Measurements from ENCODE around the gene ALG6. TPM values are rescaled to one million over a fixed set of nuclear protein-coding genes. Genes with fewer than 3 reads are reported as not detected.

The ALG6 gene
- total RNA-seq, 6 donors from 2014 or later, result 1.00 to 15.7 (median 9.3) TPM

GRCh38 chr1:63429281-63429680 is 61.9 kb downstream of the ALG6 start:
- no peak for DNase-seq
- Histone ChIP-seq H3K4me1 (no peaks in the 10 kb centered on the region), H3K4me3 (no peak overlapping the region), H3K27me3 (no peaks in the 10 kb centered on the region), H3K36me3 (peaks cover 0 to 21% (median 3%) of the 10 kb centered on the region in 4 donors), H3K9me3 (peaks cover 0 to 7% (median 1%) of the 10 kb centered on the region in 4 donors), H3K27ac (no peak overlapping the region)
- ATAC-seq (ENCODE audit: low FRiP score in 2 of 2), result no peak
- TF ChIP-seq EP300 (IDR thresholded peaks at IDR 0.05) (no peak), CTCF (IDR thresholded peaks at IDR 0.05) (no peak), POLR2AphosphoS5 (IDR thresholded peaks at IDR 0.05) (no peak), POLR2A (IDR thresholded peaks at IDR 0.05) (no peak)

- H3K36me3 ChIP-seq, result peaks cover 0 to 11% (median 0%) of the 10 kb centered on the region in 4 donors
- no peak overlapping the region for H3K4me3 ChIP-seq
- H3K27ac ChIP-seq, result no peak overlapping the region
- DNase-seq (no peak), ATAC-seq (ENCODE audit: low FRiP score in 2 of 2) (no peak)
- peaks cover 0 to 3% (median 1%) of the 10 kb centered on the region in 4 donors for H3K9me3 ChIP-seq
- H3K27me3 ChIP-seq, result no peaks in the 10 kb centered on the region
- TF ChIP-seq CTCF (IDR thresholded peaks at IDR 0.05) (no peak), POLR2A (IDR thresholded peaks at IDR 0.05) (no peak), POLR2AphosphoS5 (IDR thresholded peaks at IDR 0.05) (no peak), EP300 (IDR thresholded peaks at IDR 0.05) (no peak)
- 78 to 79% methylated on average over 4 of the region's 4 CpGs for WGBS, 2 donors
- H3K4me1 ChIP-seq, result no peaks in the 10 kb centered on the region
Measured at GRCh38 chr1:63435161-63435560, 67.7 kb downstream of the ALG6 start.

- ATAC-seq (ENCODE audit: low FRiP score in 2 of 2) (no peak), DNase-seq (no peak)
- TF ChIP-seq POLR2AphosphoS5 (IDR thresholded peaks at IDR 0.05), result no peak
- TF ChIP-seq EP300 (IDR thresholded peaks at IDR 0.05), result no peak
- no peak for TF ChIP-seq CTCF (IDR thresholded peaks at IDR 0.05)
- TF ChIP-seq POLR2A (IDR thresholded peaks at IDR 0.05), result no peak
- Histone ChIP-seq H3K4me3 (no peak overlapping the region), H3K9me3 (no peaks in the 10 kb centered on the region), H3K27ac (no peak overlapping the region), H3K4me1 (no peaks in the 10 kb centered on the region), H3K27me3 (no peaks in the 10 kb centered on the region), H3K36me3 (no peaks in the 10 kb centered on the region)
Measured at GRCh38 chr1:63442141-63442475, 74.7 kb downstream of the ALG6 start.

GRCh38 chr1:63448731-63449246 is 81.4 kb downstream of the ALG6 start:
- WGBS, 2 donors, result 90 to 97% methylated on average over 3 of the region's 3 CpGs
- Histone ChIP-seq H3K27me3 (no peaks in the 10 kb centered on the region), H3K27ac (no peak overlapping the region), H3K4me1 (no peaks in the 10 kb centered on the region), H3K36me3 (no peaks in the 10 kb centered on the region), H3K9me3 (no peaks in the 10 kb centered on the region), H3K4me3 (no peak overlapping the region)
- ATAC-seq (ENCODE audit: low FRiP score in 2 of 2), result no peak
- no peak for DNase-seq
- TF ChIP-seq POLR2A (IDR thresholded peaks at IDR 0.05) (no peak), CTCF (IDR thresholded peaks at IDR 0.05) (no peak), EP300 (IDR thresholded peaks at IDR 0.05) (no peak), POLR2AphosphoS5 (IDR thresholded peaks at IDR 0.05) (no peak)

- TF ChIP-seq CTCF (IDR thresholded peaks at IDR 0.05) (no peak), EP300 (IDR thresholded peaks at IDR 0.05) (no peak), POLR2A (IDR thresholded peaks at IDR 0.05) (no peak), POLR2AphosphoS5 (IDR thresholded peaks at IDR 0.05) (no peak)
- H3K27ac ChIP-seq, result no peak overlapping the region
Measured at GRCh38 chr1:63450416-63450815, 83.0 kb downstream of the ALG6 start.

More at GRCh38 chr1:63450416-63450815, 83.0 kb downstream of the ALG6 start:
- Histone ChIP-seq H3K4me1 (no peaks in the 10 kb centered on the region), H3K36me3 (no peaks in the 10 kb centered on the region), H3K9me3 (no peaks in the 10 kb centered on the region), H3K27me3 (no peaks in the 10 kb centered on the region), H3K4me3 (no peak overlapping the region)
- DNase-seq (no peak), ATAC-seq (ENCODE audit: low FRiP score in 2 of 2) (no peak)
- 78 to 81% methylated on average over 1 of the region's 1 CpG for WGBS, 2 donors
